NCI-H1417 treated with DMSO at 0.1 percent for 48 hours (cell line): ENCODE results near the gene MAN1B1.

ENCODE experiments used
- DNase-seq: peaks from one replicate; lab custom pipeline; 2025; lab: John Stamatoyannopoulos, UW

The MAN1B1 gene

GRCh38 chr9:137086531-137087408, at the start of gene MAN1B1:
Gene MAN1B1 (plus strand): TSS chr9:137086985. CDS start chr9:137087000, 15 bp downstream.
- peak; percentile 96 for DNase-seq

- DNase-seq = no peak
Observed at GRCh38 chr9:137037035-137037434, 49.8 kb upstream of the MAN1B1 start.

GRCh38 chr9:137037483-137037882, 49.3 kb upstream of the MAN1B1 start:
- no peak for DNase-seq

- no peak for DNase-seq
Observed at GRCh38 chr9:137038916-137039315, 47.9 kb upstream of the MAN1B1 start.

GRCh38 chr9:137039611-137040366, 47.0 kb upstream of the MAN1B1 start:
- no peak for DNase-seq

- DNase-seq = no peak
Observed at GRCh38 chr9:137040568-137040967, 46.2 kb upstream of the MAN1B1 start.

- no peak for DNase-seq
Observed at GRCh38 chr9:137041124-137041523, 45.7 kb upstream of the MAN1B1 start.

- DNase-seq = no peak
Observed at GRCh38 chr9:137042751-137043727, 43.7 kb upstream of the MAN1B1 start.

- no peak for DNase-seq
Observed at GRCh38 chr9:137044037-137044436, 42.7 kb upstream of the MAN1B1 start.

GRCh38 chr9:137044502-137045177, 42.1 kb upstream of the MAN1B1 start:
- DNase-seq = no peak

- no peak for DNase-seq
Observed at GRCh38 chr9:137045294-137046087, 41.3 kb upstream of the MAN1B1 start.

GRCh38 chr9:137046088-137046787, 40.5 kb upstream of the MAN1B1 start, which contains the start of gene NPDC1:
Gene NPDC1 (minus strand): TSS chr9:137046177. CDS start chr9:137045989, 188 bp downstream.
- DNase-seq = peak; percentile 73

GRCh38 chr9:137048655-137049543, 37.9 kb upstream of the MAN1B1 start:
- DNase-seq = no peak

- no peak for DNase-seq
Observed at GRCh38 chr9:137049544-137050449, 37.0 kb upstream of the MAN1B1 start.

GRCh38 chr9:137050570-137050969, 36.2 kb upstream of the MAN1B1 start:
- no peak for DNase-seq

- DNase-seq = no peak
Observed at GRCh38 chr9:137051145-137051724, 35.5 kb upstream of the MAN1B1 start.

GRCh38 chr9:137052293-137052692, 34.5 kb upstream of the MAN1B1 start:
- DNase-seq = no peak
